Stimulated activated CD4-positive, alpha-beta T cell treated with anti-CD3 and anti-CD28 coated beads, Interleukin-15, amount 100 ng/mL, for 48 hours (primary cell): ENCODE results near the gene TTC39A.
"Not testable (repeated sequence)": the region's sequence is repeated elsewhere in the genome, so short reads cannot be mapped to it uniquely, and the experiment has no call there.

Experiments used
- DNase-seq, 2 donors: peaks; one replicate each; pipeline ENCODE4 v3.0.0-alpha.2; 2020; ENCODE audit warnings: low read depth in 2 of 2

The TTC39A gene

DNA sequence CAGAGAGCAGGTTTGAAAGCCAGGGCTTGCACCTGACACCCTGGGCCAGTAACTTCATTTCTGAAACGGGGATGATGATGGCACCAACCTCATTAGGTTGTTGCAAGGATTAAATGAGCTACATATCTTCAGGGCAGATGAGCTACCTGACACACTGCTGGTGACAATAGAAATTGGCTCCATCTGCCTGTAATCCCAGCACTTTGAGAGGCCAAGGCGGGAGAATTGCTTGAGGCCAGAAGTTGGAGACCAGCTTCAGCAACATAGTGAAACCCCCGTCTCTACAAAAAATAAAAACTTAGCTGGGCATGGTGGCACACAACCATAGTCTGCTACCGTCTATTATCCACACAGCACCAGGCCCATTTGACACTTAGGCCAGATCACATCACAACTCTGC lies 6.3 kb upstream of the TTC39A start:
- no peak for DNase-seq

GRCh38 chr1:51336004-51336403 lies 5.6 kb upstream of the TTC39A start:
- DNase-seq, result no peak

- DNase-seq, result no peak
Measured at GRCh38 chr1:51331206-51332100, 1.1 kb upstream of the TTC39A start.

- no peak for DNase-seq
Measured at GRCh38 chr1:51329443-51330325, 678 bp downstream of the TTC39A start.

- DNase-seq, result no peak
Measured at GRCh38 chr1:51328926-51329325, 1.4 kb downstream of the TTC39A start.

DNA sequence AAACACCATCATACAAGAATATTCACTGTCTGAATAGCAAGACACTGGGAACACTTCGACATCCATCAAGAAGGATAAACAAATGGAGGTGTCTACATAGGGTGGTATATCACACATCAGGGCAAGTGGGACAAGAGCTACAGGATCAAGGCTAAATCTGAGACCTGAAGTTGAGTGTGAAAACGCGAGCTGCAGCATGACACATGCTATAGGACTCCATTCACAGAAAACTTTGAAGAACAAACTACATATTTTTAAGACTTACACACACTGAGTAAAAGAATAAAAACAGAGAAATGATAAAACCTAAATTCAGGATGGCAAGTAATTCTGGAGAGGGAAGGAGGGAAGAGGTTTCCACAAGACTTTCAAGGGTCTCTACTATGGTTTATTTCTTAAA lies 2.1 kb downstream of the TTC39A start:
- DNase-seq, result no peak

GRCh38 chr1:51327386-51327785 lies 3.0 kb downstream of the TTC39A start:
- DNase-seq, result no peak

GRCh38 chr1:51326839-51327238 lies 3.5 kb downstream of the TTC39A start:
- DNase-seq, result no peak

- DNase-seq, result no peak
Measured at GRCh38 chr1:51325878-51326755, 4.2 kb downstream of the TTC39A start.

GRCh38 chr1:51325391-51325790 lies 5.0 kb downstream of the TTC39A start:
- no peak for DNase-seq

- not testable (repeated sequence) for DNase-seq
Measured at GRCh38 chr1:51325011-51325385, 5.4 kb downstream of the TTC39A start.

DNA sequence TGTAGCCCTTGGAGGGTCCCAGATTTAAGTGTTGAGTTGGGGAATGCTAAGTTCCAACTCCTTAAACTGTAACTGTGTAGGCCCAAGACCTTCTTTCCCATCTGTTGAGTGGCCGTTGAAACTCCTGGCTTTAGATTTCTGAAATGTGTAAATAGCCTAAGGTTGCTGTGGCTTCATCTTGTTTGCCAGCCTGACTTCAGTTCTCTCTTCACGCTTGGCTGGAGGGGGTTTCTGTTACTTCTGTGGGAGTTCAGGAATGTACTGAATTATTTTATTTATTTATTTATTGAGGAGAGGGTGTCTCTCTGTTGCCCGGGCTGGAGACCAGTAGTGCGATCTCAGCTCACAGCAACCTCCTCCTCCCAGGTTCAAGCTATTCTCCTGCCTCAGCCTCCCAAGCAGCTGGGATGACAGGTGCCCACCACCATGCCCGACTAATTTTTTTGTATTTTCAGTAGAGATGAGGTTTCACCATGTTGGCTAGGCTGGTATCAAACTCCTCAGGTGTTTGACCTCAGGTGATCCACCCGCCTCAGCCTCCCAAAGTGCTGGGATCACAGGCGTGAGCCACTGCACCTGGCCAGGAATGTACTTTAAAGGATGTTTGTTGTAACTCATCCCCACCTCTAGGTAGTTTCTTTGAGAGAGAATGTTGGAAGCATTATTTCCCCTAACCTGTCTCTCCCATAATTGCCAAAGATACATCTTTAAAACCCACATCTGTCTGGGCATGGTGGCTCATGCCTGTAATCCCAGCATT lies 5.9 kb downstream of the TTC39A start:
- no peak for DNase-seq

GRCh38 chr1:51323778-51324177 lies 6.6 kb downstream of the TTC39A start:
- DNase-seq, result no peak

- no peak for DNase-seq
Measured at GRCh38 chr1:51322417-51323101, 7.8 kb downstream of the TTC39A start.

DNA sequence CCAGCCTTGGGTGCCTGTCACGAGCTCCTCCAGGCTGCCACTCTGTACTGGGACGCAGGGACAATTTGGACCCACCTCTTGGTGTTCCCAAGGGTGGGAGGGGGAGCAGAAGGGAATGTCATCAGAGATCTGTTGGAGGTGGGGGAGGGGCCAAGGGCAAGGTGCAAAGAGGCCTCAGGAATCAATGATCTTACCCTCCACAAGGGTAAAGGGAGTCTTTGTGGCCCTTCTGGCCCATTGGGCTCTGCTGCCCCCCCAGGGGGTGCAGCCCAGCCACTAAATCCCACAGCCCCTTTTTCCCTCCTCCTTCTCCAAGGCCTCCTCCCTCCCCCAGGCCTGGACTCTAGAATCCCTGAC lies 8.5 kb downstream of the TTC39A start:
- no peak for DNase-seq

- DNase-seq, result no peak
Measured at GRCh38 chr1:51320967-51321923, 9.1 kb downstream of the TTC39A start.

DNA sequence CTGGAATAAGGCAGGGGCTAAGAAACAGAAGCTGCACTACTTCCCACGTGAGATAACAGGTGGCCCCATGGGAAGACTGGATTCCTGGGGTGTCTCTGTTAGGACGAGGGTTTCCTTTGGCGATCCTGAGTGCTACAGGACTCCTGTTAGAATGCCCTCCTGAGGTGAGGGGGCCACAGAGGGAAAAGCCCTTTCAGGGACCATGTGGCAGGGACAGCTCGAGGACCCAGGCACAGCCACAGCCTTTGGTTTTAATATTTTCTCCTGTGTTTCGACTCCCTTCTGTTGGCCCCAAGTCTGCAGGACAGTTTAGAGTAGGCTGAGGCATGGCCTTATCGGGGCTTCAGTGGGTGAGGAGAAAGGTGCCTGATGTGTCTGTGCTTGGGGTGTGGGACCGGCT lies 12.6 kb downstream of the TTC39A start:
- no peak for DNase-seq

DNA sequence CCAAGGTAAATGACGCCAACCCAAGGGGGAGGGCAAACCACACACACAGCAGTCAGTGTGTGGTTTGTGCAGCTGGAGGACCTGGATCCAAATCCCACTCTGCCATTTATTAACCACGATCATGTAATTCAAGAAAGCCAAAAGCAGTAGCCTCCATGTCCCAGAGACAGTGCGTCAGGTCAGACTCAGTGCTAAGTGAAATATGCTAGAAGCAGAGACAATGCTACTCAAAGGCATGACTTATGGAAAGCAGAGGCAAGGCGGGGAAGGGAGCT lies 13.6 kb downstream of the TTC39A start:
- no peak for DNase-seq

DNA sequence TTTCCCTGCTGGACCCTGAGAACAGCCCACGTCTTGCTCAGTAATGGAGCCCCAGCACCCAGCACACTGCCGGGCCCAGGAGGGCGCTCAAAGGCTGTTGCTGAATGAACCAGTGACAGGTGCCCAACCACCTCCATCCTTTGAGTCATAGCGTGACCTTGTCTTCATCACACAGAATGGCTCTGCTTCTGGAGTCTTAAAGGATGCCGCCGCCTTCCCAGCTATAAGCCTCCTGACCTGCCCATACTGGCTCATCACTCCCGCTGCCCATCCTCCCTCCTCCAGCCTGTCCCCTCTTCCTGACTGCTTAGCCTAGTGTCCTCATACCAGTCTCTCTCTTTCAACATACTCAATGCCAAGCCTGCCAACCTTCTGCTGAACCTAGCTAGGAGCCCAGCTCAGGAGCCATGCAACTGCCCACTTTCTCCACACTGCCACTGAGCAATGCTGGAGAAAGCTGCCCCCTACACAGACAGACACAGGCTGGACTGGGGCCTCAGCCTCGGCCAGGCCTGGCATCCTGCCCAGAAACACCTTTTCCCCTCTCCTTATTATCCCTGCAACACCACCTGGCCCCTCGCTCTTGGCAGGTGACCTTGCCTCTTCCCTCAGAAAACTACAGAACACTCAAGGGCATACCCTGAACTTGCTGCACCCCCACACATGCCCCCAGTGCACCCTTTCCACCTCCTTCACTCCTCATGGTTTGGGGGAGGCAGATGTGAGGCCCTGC lies 14.1 kb downstream of the TTC39A start:
- DNase-seq, result no peak
